CD4-positive, CD25-positive, alpha-beta regulatory T cell (primary cell): ENCODE data around the gene KLHL6. TPM values are rescaled to one million over a fixed set of nuclear protein-coding genes. Genes with fewer than 3 reads are reported as not detected.

Experiments used
- ATAC-seq, 2 donors: fragments of 150-1000 bp; cut with Tn5 transposase; one replicate each; pipeline ENCODE4 v1.10.0; 2021; ENCODE audit warnings: low read depth in 2 of 2, moderate number of reproducible peaks in 2 of 2, moderate library complexity in 1 of 2
- DNase-seq, 3 donors: peaks; one replicate each; pipeline versions ENCODE4 v3.0.0 to v3.0.0-alpha.2; 2012 to 2022; ENCODE audit warnings: mixed read lengths in 1 of 3
- H3K27ac ChIP-seq: one replicate; pipeline ENCODE4 v1.7.0; 2013; ENCODE audit warnings: mild to moderate bottlenecking, low read length; ENCODE audit not compliant: insufficient read depth, poor library complexity, severe bottlenecking
- H3K27me3 ChIP-seq: one replicate; pipeline ENCODE4 v1.7.0; 2013; ENCODE audit warnings: low read length; ENCODE audit not compliant: control insufficient read depth, insufficient read depth
- H3K36me3 ChIP-seq: one replicate; pipeline ENCODE4 v1.7.0; 2013; ENCODE audit warnings: mild to moderate bottlenecking, low read length, moderate library complexity; ENCODE audit not compliant: control insufficient read depth, insufficient read depth
- H3K4me1 ChIP-seq: 2 replicates; pipeline ENCODE4 v1.7.0; 2013; ENCODE audit warnings: mild to moderate bottlenecking, low read length; ENCODE audit not compliant: insufficient read depth, control insufficient read depth, poor library complexity, severe bottlenecking
- H3K4me3 ChIP-seq: one replicate; pipeline ENCODE4 v1.7.0; 2013; ENCODE audit warnings: low read depth, mild to moderate bottlenecking, low read length, moderate library complexity
- H3K9me3 ChIP-seq, 2 experiments: 1 replicate in 1 of 2; 2 replicates in 1 of 2; pipeline ENCODE4 v1.7.0; 2013; ENCODE audit warnings: low read length in 2 of 2, mild to moderate bottlenecking in 1 of 2, moderate library complexity in 1 of 2; ENCODE audit not compliant: control insufficient read depth in 2 of 2
- H3K27ac Mint-ChIP-seq, 3 donors: one replicate each; pipeline ENCODE4 v1.8.0; 2020 to 2022; ENCODE audit warnings: mild to moderate bottlenecking in 3 of 3, mixed read lengths in 3 of 3, moderate library complexity in 2 of 3
- H3K27me3 Mint-ChIP-seq: one replicate; pipeline ENCODE4 v1.8.0; 2022; ENCODE audit warnings: mild to moderate bottlenecking, mixed read lengths
- H3K36me3 Mint-ChIP-seq: one replicate; pipeline ENCODE4 v1.8.0; 2020; ENCODE audit warnings: mixed read lengths
- H3K4me1 Mint-ChIP-seq, 4 donors: one replicate each; pipeline ENCODE4 v1.8.0; 2020 to 2022; ENCODE audit warnings: mixed read lengths in 4 of 4, mild to moderate bottlenecking in 1 of 4
- H3K4me3 Mint-ChIP-seq, 4 donors: one replicate each; pipeline ENCODE4 v1.8.0; 2020 to 2022; ENCODE audit warnings: mild to moderate bottlenecking in 4 of 4, mixed read lengths in 4 of 4, moderate library complexity in 3 of 4
- H3K9me3 Mint-ChIP-seq, 7 donors: one replicate each; pipeline ENCODE4 v1.8.0; 2020 to 2022; ENCODE audit warnings: mixed read lengths in 7 of 7, mild to moderate bottlenecking in 3 of 7, moderate library complexity in 2 of 7
- polyA plus RNA-seq, 4 donors: library from polyadenylated mRNA; unstranded; fragments of 300-500 nt; fragmentation: Illumina TruSeq; gene quantifications; one replicate each; pipeline ENCODE4 v1.2.3, GENCODE V29; 2021
- total RNA-seq: library from RNA; stranded (reverse); gene quantifications from one replicate; pipeline ENCODE4 v1.2.3, GENCODE V29; 2022

KLHL6 gene
- total RNA-seq: 48.2 TPM
- polyA plus RNA-seq: 10 to 100 TPM; 17.8 to 21.8 (median 19.3) TPM

GRCh38 chr3:183555541-183556081 lies at the start of gene KLHL6:
TSS of gene KLHL6 (minus strand) at chr3:183555706. CDS start at chr3:183555653, 53 bp downstream.
- H3K4me1 ChIP-seq: peaks cover 48% of the 10 kb centered on the region
- H3K27ac ChIP-seq: peak within 1 kb of the TSS; percentile 91
- Mint-ChIP-seq H3K27me3 (peaks cover 4% of the 10 kb centered on the region), H3K9me3 (no peaks in the 10 kb centered on the region), H3K4me1 (peaks cover 21 to 58% (median 45%) of the 10 kb centered on the region in 4 donors), H3K36me3 (peaks cover 15% of the 10 kb centered on the region), H3K27ac (peak within 1 kb of the TSS; percentile 96 to 99 (median 99)), H3K4me3 (peak within 1 kb of the TSS; percentile 98 to 100 (median 99))
- peak within 1 kb of the TSS; percentile 96 for H3K4me3 ChIP-seq
- DNase-seq: peak; percentile 51 to 92 (median 74)
- peak; percentile 95 for ATAC-seq
- H3K27me3 ChIP-seq: no peaks in the 10 kb centered on the region
- H3K9me3 ChIP-seq: no peaks in the 10 kb centered on the region
- H3K36me3 ChIP-seq: no peaks in the 10 kb centered on the region

- no peak for ATAC-seq
Observed at GRCh38 chr3:183597959-183598358, 42.5 kb upstream of the KLHL6 start.

GRCh38 chr3:183594636-183595035 lies 39.1 kb upstream of the KLHL6 start:
- Mint-ChIP-seq H3K27ac (no peak overlapping the region), H3K4me3 (no peak overlapping the region)

More at GRCh38 chr3:183597959-183598358, 42.5 kb upstream of the KLHL6 start:
- DNase-seq: no peak
- Histone ChIP-seq H3K36me3 (no peaks in the 10 kb centered on the region), H3K4me1 (no peaks in the 10 kb centered on the region), H3K27ac (no peak overlapping the region), H3K4me3 (no peak overlapping the region), H3K27me3 (no peaks in the 10 kb centered on the region), H3K9me3 (peaks cover 9 to 14% of the 10 kb centered on the region in 2 experiments)
- peaks cover 0 to 5% (median 1%) of the 10 kb centered on the region in 4 donors for H3K4me1 Mint-ChIP-seq
- no peak overlapping the region for H3K27ac Mint-ChIP-seq
- no peak overlapping the region for H3K4me3 Mint-ChIP-seq
- H3K36me3 Mint-ChIP-seq: peaks cover 2% of the 10 kb centered on the region
- peaks cover 13% of the 10 kb centered on the region for H3K27me3 Mint-ChIP-seq
- peaks cover 0 to 19% (median 9%) of the 10 kb centered on the region in 7 donors for H3K9me3 Mint-ChIP-seq

GRCh38 chr3:183592821-183593220 lies 37.3 kb upstream of the KLHL6 start:
- no peak for ATAC-seq

More at GRCh38 chr3:183594636-183595035, 39.1 kb upstream of the KLHL6 start:
- Mint-ChIP-seq H3K36me3 (peaks cover 2% of the 10 kb centered on the region), H3K9me3 (peaks cover 0 to 19% (median 9%) of the 10 kb centered on the region in 7 donors), H3K4me1 (peaks cover 8 to 22% (median 13%) of the 10 kb centered on the region in 4 donors), H3K27me3 (peaks cover 13% of the 10 kb centered on the region)
- ATAC-seq (no peak), DNase-seq (no peak)
- H3K4me3 ChIP-seq: no peak overlapping the region
- H3K9me3 ChIP-seq: peaks cover 9 to 14% of the 10 kb centered on the region in 2 experiments
- no peaks in the 10 kb centered on the region for H3K36me3 ChIP-seq
- H3K27ac ChIP-seq: no peak overlapping the region
- H3K4me1 ChIP-seq: peaks cover 13% of the 10 kb centered on the region
- no peaks in the 10 kb centered on the region for H3K27me3 ChIP-seq

GRCh38 chr3:183591881-183592521 lies 36.5 kb upstream of the KLHL6 start:
- H3K9me3 Mint-ChIP-seq: peaks cover 0 to 9% (median 1%) of the 10 kb centered on the region in 7 donors
- Histone ChIP-seq H3K27ac (no peak overlapping the region), H3K27me3 (no peaks in the 10 kb centered on the region), H3K4me1 (peaks cover 32% of the 10 kb centered on the region), H3K4me3 (peak overlapping the region; percentile 88), H3K36me3 (no peaks in the 10 kb centered on the region), H3K9me3 (no peaks in the 10 kb centered on the region)
- peak in 2 of 3 donors; percentile 51 to 74 for DNase-seq
- H3K4me1 Mint-ChIP-seq: peaks cover 10 to 48% (median 28%) of the 10 kb centered on the region in 4 donors
- ATAC-seq: no peak
- H3K4me3 Mint-ChIP-seq: peak overlapping the region; percentile 39 to 75 (median 66)
- peak overlapping the region; percentile 67 to 89 (median 88) for H3K27ac Mint-ChIP-seq
- H3K27me3 Mint-ChIP-seq: peaks cover 5% of the 10 kb centered on the region
- H3K36me3 Mint-ChIP-seq: no peaks in the 10 kb centered on the region

More at GRCh38 chr3:183592821-183593220, 37.3 kb upstream of the KLHL6 start:
- no peak overlapping the region for H3K4me3 Mint-ChIP-seq
- peaks cover 0 to 10% (median 2%) of the 10 kb centered on the region in 7 donors for H3K9me3 Mint-ChIP-seq
- H3K4me3 ChIP-seq: peak overlapping the region; percentile 88
- peaks cover 23% of the 10 kb centered on the region for H3K4me1 ChIP-seq
- H3K27me3 Mint-ChIP-seq: peaks cover 5% of the 10 kb centered on the region
- H3K9me3 ChIP-seq: peaks cover under 1 to 5% of the 10 kb centered on the region in 2 experiments
- H3K27ac Mint-ChIP-seq: no peak overlapping the region
- no peaks in the 10 kb centered on the region for H3K27me3 ChIP-seq
- no peak for DNase-seq
- no peak overlapping the region for H3K27ac ChIP-seq
- no peaks in the 10 kb centered on the region for H3K36me3 ChIP-seq
- peaks cover 2% of the 10 kb centered on the region for H3K36me3 Mint-ChIP-seq
- H3K4me1 Mint-ChIP-seq: peaks cover 10 to 40% (median 20%) of the 10 kb centered on the region in 4 donors

- Histone ChIP-seq H3K4me3 (no peak overlapping the region), H3K9me3 (no peaks in the 10 kb centered on the region), H3K27me3 (no peaks in the 10 kb centered on the region), H3K27ac (no peak overlapping the region), H3K36me3 (no peaks in the 10 kb centered on the region), H3K4me1 (peaks cover 46% of the 10 kb centered on the region)
- DNase-seq (no peak), ATAC-seq (no peak)
- H3K9me3 Mint-ChIP-seq: peaks cover 0 to 5% (median 0%) of the 10 kb centered on the region in 7 donors
- peak overlapping the region in 1 of 3 donors; percentile 59 for H3K27ac Mint-ChIP-seq
- H3K4me3 Mint-ChIP-seq: no peak overlapping the region
- no peaks in the 10 kb centered on the region for H3K27me3 Mint-ChIP-seq
- peaks cover 17 to 62% (median 35%) of the 10 kb centered on the region in 4 donors for H3K4me1 Mint-ChIP-seq
- H3K36me3 Mint-ChIP-seq: no peaks in the 10 kb centered on the region
Observed at GRCh38 chr3:183590442-183590841, 34.9 kb upstream of the KLHL6 start.

GRCh38 chr3:183587336-183587735 lies 31.8 kb upstream of the KLHL6 start:
- Histone ChIP-seq H3K27ac (peak overlapping the region; percentile 65), H3K4me1 (peaks cover 44% of the 10 kb centered on the region), H3K9me3 (no peaks in the 10 kb centered on the region), H3K4me3 (peak overlapping the region; percentile 12), H3K36me3 (no peaks in the 10 kb centered on the region), H3K27me3 (no peaks in the 10 kb centered on the region)
- Mint-ChIP-seq H3K36me3 (no peaks in the 10 kb centered on the region), H3K9me3 (peaks cover 0 to 5% (median 0%) of the 10 kb centered on the region in 7 donors), H3K4me1 (peaks cover 15 to 81% (median 38%) of the 10 kb centered on the region in 4 donors), H3K27me3 (no peaks in the 10 kb centered on the region), H3K27ac (peak overlapping the region; percentile 44 to 82 (median 79)), H3K4me3 (peak overlapping the region in 3 of 4 donors; percentile 77 to 81 (median 77))
- ATAC-seq (peak in 1 of 2 donors; percentile 20), DNase-seq (peak in 1 of 3 donors; percentile 62)
